Gastrocnemius medialis (tissue), 4 donors: ENCODE results near the gene LPAR2. TPM values are rescaled to one million over a fixed set of nuclear protein-coding genes. Genes with fewer than 3 reads are reported as not detected.

ENCODE experiments used
- ATAC-seq, 2 donors: fragments of 150-250 bp; one replicate each; pipeline ENCODE4 v1.9.1; 2016
- DNase-seq, 2 donors: peaks; one replicate each; pipeline ENCODE4 v3.0.0-alpha.2; 2019
- H3K27ac ChIP-seq, 4 donors: fragments of 200-600 bp; sonication (generic); 1 replicate in 1 of 4; 2 replicates in 3 of 4; pipeline ENCODE4 v1.5.1; 2016 to 2018; ENCODE audit warnings: mild to moderate bottlenecking in 2 of 4, moderate library complexity in 1 of 4
- H3K27me3 ChIP-seq, 3 donors: fragments of 200-600 bp; sonication (generic) in 2 of 3; 1 replicate in 1 of 3; 2 replicates in 2 of 3; pipeline versions ENCODE4 v1.5.1 to v1.6.0; 2016 to 2019; ENCODE audit warnings: mild to moderate bottlenecking in 1 of 3, moderate library complexity in 1 of 3
- H3K36me3 ChIP-seq, 2 donors: fragments of 200-600 bp; sonication (generic) in 1 of 2; one replicate each; pipeline ENCODE4 v1.5.1; 2017 to 2018
- H3K4me1 ChIP-seq, 2 donors: fragments of 200-600 bp; sonication (generic) in 1 of 2; one replicate each; pipeline ENCODE4 v1.5.1; 2016 to 2017; ENCODE audit warnings: mild to moderate bottlenecking in 2 of 2
- H3K4me3 ChIP-seq, 4 donors: fragments of 200-600 bp; sonication (generic) in 3 of 4; 1 replicate in 1 of 4; 2 replicates in 3 of 4; pipeline ENCODE4 v1.5.1; 2016 to 2019; ENCODE audit warnings: mild to moderate bottlenecking in 2 of 4
- H3K9me3 ChIP-seq, 3 donors: fragments of 200-600 bp; sonication (generic) in 2 of 3; 1 replicate in 1 of 3; 2 replicates in 2 of 3; pipeline ENCODE4 v1.5.1; 2016 to 2019
- CTCF ChIP-seq, 5 experiments: fragments of 450-650 bp in 3 of 5; fragments of 200-600 bp in 2 of 5; sonication (generic) in 2 of 5; IDR thresholded peaks in 4 of 5; conservative IDR thresholded peaks in 1 of 5; 1 replicate in 4 of 5; 2 replicates in 1 of 5; pipeline ENCODE4 v1.5.1; 2016 to 2019; ENCODE audit warnings: antibody characterized with exemption in 5 of 5, mild to moderate bottlenecking in 3 of 5, moderate library complexity in 3 of 5
- POLR2A ChIP-seq, 2 donors: fragments of 450-650 bp; IDR thresholded peaks; one replicate each; pipeline ENCODE4 v1.6.1; 2017; ENCODE audit warnings: antibody characterized with exemption in 2 of 2, mild to moderate bottlenecking in 2 of 2, moderate library complexity in 2 of 2
- in situ Hi-C, 4 donors: fragments of 200-750 bp; cut with MboI; loops; one replicate each; pipeline versions ENCODE4 v1.15.0 to v1.8.0; 2017; ENCODE audit warnings: low sequenced_read_pairs in 4 of 4
- intact Hi-C: fragments of 100-400 bp; cut with DNase I; formaldehyde crosslinking; loops from one replicate; pipeline ENCODE4 v1.15.1; 2023; ENCODE audit warnings: low total_unique reads
- total RNA-seq, 4 donors: library from RNA; depleted of rRNA; stranded (reverse); fragments of >200 nt; gene quantifications; one replicate each; pipeline versions ENCODE4 v1.1.0 to v1.2.3, GENCODE V29; 2016

LPAR2 gene
- total RNA-seq, 4 donors from 2014 or later = 0.15 to 1.3 (median 0.27) TPM; not detected in 1

- intact Hi-C loops = no loop called here
- in situ Hi-C loops = no loop called here
- no peak for ATAC-seq
Measured at GRCh38 chr19:19581391-19581790, 46.6 kb downstream of the LPAR2 start.

GRCh38 chr19:19580418-19580817 lies 47.6 kb downstream of the LPAR2 start:
- Histone ChIP-seq H3K9me3 (no peaks in the 10 kb centered on the region), H3K36me3 (no peaks in the 10 kb centered on the region), H3K27ac (no peak overlapping the region), H3K4me1 (no peaks in the 10 kb centered on the region), H3K4me3 (no peak overlapping the region), H3K27me3 (no peaks in the 10 kb centered on the region)
- no peak for TF ChIP-seq CTCF (IDR thresholded peaks at IDR 0.05 in 4 of 5, conservative IDR thresholded peaks at IDR 0.05 in 1 of 5)
- TF ChIP-seq POLR2A (IDR thresholded peaks at IDR 0.05) = no peak
- ATAC-seq (no peak), DNase-seq (no peak)
- intact Hi-C loops (no loop called here), in situ Hi-C loops (no loop called here)

More at GRCh38 chr19:19581391-19581790, 46.6 kb downstream of the LPAR2 start:
- Histone ChIP-seq H3K4me3 (no peak overlapping the region), H3K27me3 (no peaks in the 10 kb centered on the region), H3K36me3 (no peaks in the 10 kb centered on the region), H3K9me3 (no peaks in the 10 kb centered on the region), H3K27ac (no peak overlapping the region), H3K4me1 (no peaks in the 10 kb centered on the region)
- no peak for DNase-seq
- TF ChIP-seq POLR2A (IDR thresholded peaks at IDR 0.05) = no peak
- TF ChIP-seq CTCF (IDR thresholded peaks at IDR 0.05 in 4 of 5, conservative IDR thresholded peaks at IDR 0.05 in 1 of 5) = no peak

- H3K4me3 ChIP-seq = no peak overlapping the region
- intact Hi-C loops = no loop called here
- no peak for DNase-seq
- no peaks in the 10 kb centered on the region for H3K27me3 ChIP-seq
- TF ChIP-seq POLR2A (IDR thresholded peaks at IDR 0.05) = no peak
- TF ChIP-seq CTCF (IDR thresholded peaks at IDR 0.05 in 4 of 5, conservative IDR thresholded peaks at IDR 0.05 in 1 of 5) = no peak
- no peak overlapping the region for H3K27ac ChIP-seq
- ATAC-seq = no peak
- in situ Hi-C loops = no loop called here
- no peaks in the 10 kb centered on the region for H3K9me3 ChIP-seq
- no peaks in the 10 kb centered on the region for H3K36me3 ChIP-seq
- H3K4me1 ChIP-seq = no peaks in the 10 kb centered on the region
Measured at GRCh38 chr19:19579533-19580361, 48.3 kb downstream of the LPAR2 start.

- Histone ChIP-seq H3K4me1 (no peaks in the 10 kb centered on the region), H3K27ac (no peak overlapping the region), H3K27me3 (no peaks in the 10 kb centered on the region), H3K36me3 (no peaks in the 10 kb centered on the region), H3K4me3 (no peak overlapping the region), H3K9me3 (no peaks in the 10 kb centered on the region)
- intact Hi-C loops = no loop called here
- DNase-seq (no peak), ATAC-seq (no peak)
- TF ChIP-seq POLR2A (IDR thresholded peaks at IDR 0.05) = no peak
- no peak for TF ChIP-seq CTCF (IDR thresholded peaks at IDR 0.05 in 4 of 5, conservative IDR thresholded peaks at IDR 0.05 in 1 of 5)
- in situ Hi-C loops = no loop called here
Measured at GRCh38 chr19:19578252-19578651, 49.8 kb downstream of the LPAR2 start.
